Activated gamma-delta T cell (primary cell): ENCODE results near the gene FAR1.
"Not testable (repeated sequence)": the region's sequence is repeated elsewhere in the genome, so short reads cannot be mapped to it uniquely, and the experiment has no call there.

Source experiments
- DNase-seq: peaks from one replicate; lab custom pipeline; 2025; lab: John Stamatoyannopoulos, UW

FAR1 gene

DNA sequence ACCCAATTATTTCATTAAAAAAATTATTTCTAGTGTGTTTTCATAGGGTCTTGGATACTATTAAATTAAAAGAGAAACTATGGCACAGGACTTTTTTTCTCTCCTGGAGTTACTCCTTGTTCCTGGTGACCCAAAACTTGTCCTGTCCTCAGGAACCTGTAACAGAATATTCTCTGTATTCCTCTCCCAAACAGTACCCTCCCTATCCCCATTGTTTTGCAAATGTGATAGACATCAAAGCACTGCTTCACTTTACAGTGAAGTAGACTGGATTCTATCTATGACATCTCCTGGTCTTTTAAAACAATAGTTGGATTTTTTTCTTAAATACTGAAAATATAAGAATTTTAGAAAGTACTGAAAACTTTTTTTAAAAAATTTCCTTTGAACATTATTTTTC is 37.2 kb downstream of the FAR1 start:
- DNase-seq: no peak

DNA sequence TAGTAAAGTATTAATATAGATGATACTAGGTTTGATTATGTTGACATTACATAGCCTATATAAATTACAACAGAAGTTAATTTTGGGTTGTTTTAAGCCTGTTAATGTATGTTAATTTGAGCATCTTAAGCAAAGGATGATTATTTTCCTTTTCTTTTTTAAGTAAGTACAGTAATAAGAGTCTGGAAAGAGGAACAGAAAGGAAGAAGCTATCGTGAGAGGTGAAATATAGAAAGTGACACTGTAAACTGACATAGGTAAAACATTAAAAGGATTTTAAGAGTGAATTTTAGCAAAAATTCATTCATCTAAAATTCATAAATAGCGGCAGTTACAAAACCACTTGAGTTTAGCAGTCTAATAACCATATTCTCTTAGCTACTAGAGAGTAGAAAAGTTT is 45.5 kb downstream of the FAR1 start:
- DNase-seq: no peak

DNA sequence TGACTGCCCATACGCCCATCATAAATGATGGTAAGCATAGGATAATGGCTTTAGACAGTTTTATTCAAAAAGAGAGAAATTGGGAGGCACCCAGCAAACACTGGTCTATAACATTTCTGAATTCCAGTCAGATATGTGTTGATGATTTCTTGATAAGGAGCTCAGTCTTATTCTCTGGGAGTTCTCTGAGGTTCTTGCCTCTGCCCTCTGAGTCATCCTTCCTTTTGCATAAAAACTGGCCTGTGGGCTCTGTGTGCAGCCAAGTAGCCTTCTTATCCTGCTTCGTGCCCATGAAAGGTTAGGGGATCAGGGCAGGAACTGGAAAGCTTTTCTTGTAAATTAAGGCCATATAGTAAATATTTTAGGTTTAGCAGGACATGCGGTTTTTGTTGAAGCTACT is 48.9 kb downstream of the FAR1 start:
- no peak for DNase-seq

DNA sequence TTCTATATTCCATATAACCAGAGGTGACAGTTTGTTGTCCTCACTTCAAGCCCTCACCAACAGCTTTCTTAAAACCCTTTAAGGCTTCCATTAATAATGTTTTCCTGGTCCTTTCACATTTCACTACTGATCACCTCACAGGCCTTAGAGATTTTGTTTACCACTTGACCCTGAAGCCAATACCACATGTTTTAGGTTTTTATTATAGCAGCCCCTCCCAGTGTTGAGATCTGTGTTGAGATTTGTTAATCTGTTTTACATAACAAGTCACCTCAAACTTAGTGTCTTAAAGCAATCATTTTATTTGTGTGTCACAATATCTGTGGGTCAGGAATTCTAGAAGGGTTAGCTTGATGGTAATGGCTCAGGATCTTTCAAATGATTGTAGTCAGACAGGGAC is 49.9 kb downstream of the FAR1 start:
- DNase-seq: no peak

DNA sequence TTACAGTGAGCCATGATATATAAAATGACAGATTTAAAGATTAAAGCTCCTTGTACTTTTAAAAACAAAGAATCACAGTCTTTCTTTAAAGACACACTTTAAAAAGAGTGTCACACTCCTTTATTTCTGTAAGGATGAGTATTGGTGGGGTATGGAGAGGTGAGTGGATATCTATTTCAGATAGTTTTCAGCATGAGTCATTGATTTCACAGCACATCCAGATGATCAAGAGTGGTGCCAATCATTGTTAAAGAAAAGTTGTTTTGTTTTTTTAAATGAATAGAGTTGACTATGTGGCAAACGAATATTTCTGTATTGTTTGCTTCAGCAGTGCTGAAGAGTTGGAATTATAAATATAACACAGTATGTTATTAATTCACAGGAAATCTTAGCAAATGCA is 52.5 kb downstream of the FAR1 start:
- DNase-seq: no peak

DNA sequence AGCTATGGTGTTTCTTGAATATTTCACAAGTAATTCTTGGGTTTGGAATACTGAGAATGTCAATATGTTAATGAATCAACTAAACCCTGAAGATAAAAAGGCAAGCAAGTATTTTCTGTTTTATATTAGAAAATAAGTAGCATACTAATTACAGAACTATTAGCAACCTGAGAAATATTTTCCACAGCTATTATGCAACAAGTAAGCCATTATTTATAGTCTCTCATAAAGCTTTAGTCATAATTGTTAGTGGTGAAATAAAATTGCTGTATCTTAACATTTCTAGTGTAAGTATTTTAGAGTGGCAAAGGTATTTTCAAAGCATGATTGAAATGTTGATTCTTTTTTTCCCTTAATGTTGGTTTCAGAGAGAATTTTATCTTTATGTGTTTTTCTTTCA is 53.3 kb downstream of the FAR1 start:
- no peak for DNase-seq

DNA sequence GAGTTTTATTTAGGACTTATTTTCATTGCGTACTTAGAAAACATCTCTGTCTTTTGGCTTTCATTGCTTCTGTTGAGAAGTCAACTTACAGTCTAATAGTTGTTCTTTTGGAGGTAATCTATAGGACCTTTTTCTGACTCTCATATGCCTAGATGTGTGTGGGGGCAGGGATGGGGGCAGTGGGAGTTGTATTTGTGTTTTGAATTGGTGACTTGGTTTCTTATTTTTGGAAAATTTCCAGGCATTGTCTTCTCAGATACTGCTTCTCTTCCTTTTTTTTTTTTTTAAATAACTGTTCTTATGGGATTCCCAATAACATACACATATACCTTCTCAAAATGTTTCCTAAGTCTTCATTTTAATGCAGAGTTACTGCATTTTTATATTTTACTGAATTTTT is 58.0 kb downstream of the FAR1 start:
- no peak for DNase-seq

DNA sequence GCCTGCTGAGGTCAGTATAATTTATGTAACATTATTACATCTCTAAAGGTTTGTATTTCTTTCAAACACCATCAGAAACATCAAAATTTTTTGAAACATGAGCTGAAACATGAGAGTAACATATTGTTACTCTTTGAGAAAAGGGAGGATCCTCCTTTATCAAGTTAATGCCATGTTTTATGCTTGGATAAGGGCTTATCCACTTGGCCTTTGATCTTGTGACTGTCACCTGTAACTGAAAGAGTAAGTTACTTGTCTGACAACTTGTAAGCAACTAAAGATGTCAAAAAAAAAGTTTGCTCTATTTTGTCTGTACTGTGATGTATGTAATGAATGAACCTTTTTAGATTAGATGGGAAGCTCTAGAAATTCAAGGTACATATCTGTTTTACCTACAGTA is 59.6 kb downstream of the FAR1 start:
- no peak for DNase-seq

DNA sequence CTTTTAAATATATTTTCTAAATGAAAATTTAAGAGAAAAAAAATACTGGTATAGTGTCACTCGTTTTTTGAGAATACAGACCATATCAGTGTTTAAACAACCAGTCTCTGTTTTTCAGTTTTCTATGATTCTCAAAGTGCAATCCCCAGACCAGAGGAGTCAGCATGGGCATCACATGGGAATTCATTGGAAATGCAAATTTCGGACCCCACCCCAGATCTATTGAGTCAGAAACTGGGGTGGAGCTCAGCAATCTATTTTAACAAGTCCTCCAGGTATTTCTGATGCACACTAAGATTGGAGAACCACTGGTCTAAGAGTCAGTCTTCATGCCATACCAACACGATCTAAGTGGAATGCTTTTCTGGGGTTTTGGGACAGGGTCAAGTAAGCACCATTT is 66.1 kb downstream of the FAR1 start:
- DNase-seq: no peak

DNA sequence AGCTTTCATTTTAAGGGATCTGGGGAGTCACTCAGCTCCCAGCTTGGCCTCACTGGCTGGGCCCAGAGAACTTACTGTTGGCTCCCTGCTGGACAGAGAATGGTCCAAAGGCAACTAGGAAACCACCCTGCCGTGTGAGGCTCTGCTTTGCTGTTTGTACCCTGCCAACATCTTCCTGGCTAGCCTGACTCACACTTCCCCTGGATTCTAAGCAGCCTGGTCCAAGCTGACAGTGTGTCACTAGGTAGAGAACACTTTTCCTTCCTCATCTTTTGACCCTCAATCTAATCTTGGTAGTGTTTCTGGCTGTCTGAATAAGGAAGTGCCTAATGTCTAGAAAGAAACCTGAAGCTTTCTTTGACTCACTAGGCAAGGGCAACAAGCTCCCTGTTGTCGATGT is 76.7 kb downstream of the FAR1 start:
- DNase-seq: no peak

DNA sequence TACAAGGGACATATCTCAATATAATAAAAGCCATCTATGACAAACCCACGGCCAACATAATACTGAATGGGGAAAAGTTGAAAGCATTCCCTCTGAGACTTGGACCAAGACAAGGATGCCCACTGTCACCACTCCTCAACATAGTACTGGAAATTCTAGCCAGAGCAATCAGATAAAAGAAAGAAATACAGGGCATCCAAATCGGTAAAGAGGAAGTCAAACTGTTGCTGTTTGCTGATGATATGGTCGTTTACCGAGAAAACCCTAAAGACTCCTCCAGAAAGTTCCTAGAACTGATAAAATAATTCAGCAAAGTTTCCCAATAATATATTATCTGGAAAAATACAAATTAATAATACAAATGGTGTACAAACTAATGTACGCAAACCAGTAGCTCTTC is 84.8 kb downstream of the FAR1 start:
- not testable (repeated sequence) for DNase-seq

DNA sequence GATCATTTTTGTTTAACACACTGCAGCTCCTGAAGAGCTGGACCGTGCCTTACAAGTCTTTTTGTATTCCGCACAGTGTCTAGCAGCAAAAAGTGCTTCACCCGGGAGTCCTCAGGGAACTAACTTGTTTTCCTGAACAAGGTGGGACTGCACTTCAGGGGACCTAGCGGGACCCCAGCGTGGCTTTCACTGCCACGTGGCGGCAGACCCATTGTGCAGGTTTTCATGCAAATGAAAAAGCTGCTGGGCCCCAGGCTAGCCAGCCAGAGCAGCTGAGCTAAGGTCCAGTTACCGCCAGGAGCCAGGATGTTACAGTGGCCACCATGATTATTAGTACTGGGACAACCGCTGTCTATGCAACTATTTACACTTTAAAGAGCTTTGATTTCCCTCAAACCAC is 90.6 kb downstream of the FAR1 start:
- DNase-seq: no peak

DNA sequence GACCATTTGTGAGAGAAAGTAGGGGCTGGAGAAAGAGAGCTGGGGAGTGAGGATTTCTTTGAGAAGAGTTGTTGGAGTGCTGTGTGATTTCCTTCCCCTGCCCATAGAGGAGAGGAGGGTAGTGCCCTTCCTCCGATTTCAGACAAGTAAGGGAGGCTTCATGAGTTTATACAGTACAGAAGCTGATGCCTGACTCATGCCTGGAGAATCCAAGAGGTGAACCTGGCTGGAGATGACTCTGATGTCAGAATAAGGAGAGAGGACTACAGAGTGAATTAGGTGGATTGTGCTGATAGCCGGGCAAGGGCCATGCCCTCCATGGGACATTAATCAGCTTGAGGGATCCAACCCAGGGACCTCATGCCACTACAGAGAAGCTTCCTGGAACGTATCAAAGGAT is 91.6 kb downstream of the FAR1 start:
- DNase-seq: no peak

DNA sequence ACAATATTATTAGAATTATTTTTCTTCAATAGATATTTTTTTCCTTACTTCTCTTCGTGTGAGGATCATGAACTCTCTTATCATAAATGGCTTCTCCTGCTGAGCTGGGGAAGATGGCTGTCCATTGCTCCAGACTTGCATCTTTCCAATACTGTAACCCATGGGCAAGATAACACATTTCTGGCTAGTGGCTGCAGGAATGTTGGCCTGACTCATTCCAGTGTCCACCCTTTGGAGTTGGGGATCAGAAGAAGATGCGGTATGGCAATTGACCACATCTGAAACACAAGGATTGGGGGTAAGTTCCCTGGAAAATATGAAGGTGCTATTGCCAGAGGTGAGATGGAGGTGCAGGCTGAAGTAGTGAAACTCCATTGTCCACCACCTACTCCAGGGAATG is 92.8 kb downstream of the FAR1 start:
- no peak for DNase-seq

DNA sequence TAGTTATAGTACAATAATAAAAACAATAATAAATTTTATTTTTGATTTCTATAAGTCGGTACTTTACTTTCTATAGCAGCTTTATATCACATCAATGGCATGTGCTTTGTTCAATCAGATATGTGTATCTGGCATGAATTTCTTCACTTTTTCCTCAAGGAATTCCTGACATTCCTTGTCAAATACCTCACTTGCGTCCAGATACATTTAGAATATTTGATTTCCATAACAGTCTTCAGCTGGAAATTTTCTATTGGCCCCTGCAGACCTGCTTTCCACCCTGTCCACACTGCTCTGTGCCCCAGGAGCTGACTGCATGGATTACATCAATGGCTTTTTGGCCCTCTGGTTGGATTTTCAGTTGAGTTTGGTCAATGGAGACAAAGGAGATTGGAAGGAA is 93.2 kb downstream of the FAR1 start:
- DNase-seq: no peak

DNA sequence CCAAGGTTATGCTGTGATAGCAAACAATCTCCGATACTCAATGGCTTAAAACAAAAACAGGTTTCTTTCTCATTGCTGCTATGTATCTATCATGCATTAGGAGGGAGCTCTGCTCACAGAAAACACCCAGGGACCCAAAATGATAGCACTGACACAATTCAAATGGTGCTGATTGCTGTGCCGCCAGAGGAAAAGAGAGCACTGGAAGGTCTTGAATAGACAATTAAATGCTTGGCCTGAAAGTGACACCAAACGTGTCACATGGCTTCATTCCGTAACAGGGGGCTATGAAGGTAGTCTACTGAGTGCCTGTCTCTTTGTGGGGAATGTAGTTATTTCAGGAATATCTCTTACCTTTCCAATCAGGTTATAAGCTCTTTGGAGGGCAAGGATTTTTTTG is 94.2 kb downstream of the FAR1 start:
- no peak for DNase-seq

DNA sequence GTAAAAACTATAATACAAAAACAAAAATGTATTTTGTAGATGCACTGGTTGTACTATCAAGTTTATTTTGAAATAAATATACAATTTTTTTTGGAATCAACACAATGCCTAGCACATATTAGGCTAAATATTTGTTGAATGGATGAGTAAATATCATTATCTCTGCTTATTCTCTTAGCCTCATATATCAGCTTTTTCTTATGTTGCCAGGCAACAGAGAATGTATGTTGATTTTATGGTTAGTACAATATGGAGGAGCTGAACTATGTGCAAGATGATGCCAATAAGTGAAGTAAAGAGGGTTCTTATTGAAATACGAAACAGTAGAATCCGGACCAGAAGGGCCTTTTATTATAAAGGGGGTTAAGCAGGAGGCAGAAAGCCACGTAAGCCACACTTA is 94.9 kb downstream of the FAR1 start:
- no peak for DNase-seq

DNA sequence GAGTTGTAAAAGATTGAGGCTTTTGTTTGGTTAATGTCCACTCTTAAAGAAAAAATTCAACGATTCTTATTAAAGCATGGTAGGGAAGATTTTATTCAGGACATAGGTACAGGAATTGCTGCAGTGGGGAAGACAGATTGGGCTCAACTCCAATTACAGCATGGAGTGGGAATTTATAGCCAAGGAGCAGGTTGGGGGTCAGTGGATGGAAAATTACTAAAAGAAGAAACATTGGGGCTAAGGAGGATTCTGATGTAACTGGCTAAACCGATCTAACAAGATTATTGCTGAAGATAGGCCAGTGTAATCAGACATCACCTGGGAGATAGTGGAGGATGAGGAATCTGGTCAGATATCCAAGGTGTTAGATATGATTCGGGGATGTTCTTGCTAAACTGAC is 97.4 kb downstream of the FAR1 start:
- no peak for DNase-seq

DNA sequence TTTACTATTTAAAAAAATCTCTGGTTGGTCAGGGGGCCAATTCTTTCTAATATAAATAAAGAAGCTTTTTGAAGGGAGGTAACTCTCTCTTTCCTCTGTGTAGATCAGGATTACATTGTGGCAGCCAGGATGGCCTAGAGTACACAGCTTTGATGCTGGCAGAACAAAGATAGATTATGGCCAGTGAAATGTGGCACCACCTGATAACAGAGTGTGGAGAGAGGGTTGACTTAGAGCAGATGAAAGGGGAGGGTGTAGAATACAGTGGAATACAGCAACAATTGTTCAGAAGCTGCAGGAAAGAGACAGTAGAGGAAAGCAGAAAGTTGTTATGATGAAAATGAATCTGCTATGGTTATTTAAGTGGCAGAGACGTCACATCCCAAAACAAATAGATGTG is 99.0 kb downstream of the FAR1 start:
- no peak for DNase-seq

DNA sequence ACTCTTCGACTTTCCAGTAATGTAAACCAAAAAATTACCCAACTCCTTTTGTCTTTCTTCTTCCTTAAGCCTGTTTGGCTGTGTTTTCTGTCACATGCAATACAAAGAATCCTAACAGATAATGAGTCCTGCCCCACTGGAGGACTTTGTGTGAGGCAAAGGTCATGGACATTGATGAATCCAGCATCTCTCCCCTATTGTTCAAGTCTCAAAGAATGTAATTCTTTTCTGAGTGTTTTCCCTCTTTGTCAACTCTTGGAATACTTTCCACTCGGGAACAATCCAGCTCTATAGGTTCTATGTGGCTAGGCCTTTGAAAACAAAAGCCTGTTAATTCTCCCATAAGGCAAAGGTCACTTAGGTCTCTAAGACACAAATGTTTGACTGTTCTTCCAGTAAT is 100.7 kb downstream of the FAR1 start:
- no peak for DNase-seq

DNA sequence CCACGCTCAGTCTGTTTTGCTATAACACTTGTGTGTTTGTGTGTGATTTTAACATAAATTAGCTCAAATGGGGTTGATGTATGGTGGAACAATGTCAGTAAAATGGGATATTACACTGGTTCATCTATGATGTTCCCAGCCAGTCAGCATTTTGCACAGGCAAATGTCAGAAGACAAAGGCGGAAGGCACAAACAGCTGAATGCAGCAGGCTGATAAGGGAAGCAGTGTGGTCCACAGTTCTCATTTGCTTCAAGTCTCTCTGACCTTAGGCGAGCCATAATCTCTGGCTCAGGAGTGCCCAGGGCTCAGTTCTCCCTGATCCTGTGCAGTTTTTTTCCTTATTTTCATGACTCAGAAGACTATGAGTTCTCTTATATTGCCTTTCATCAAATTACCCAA is 102.7 kb downstream of the FAR1 start:
- no peak for DNase-seq

DNA sequence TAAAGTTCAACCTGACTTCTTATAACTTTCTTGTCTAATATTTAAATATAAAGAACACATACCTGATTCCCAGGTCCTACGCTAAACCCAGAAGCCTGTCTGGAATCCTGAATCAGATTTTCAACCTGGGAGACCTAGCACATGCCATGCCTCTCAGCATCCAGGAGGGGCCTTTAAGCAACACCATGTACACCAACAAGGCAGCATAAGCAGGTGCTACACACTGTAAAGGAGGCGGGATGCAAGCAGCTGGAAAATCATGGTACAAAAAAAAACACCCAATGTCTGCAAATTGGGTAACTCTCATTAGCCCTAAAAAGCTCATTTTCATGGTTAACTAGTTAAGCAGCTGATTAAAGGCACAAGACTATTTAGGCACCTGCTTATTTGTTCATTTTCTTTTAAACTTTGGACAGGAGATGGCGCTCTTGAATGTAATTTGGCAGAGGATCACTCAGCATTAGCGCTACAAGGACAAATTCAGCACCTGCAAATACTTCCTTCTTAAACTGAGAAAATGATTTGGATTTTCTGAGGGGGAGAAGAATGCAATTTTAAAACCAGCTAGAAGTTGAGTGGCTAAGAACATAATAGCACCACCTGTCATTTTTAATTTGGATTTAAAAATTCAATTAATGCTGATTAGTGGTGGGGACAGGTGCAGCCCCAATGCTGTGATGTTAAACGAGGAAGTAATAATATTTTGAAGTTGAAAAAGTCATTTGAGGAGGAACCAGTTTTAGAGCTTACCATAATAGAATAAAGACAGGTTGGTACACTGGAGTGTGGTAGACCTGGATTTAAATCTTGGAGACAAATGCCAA is 104.0 kb downstream of the FAR1 start:
- no peak for DNase-seq

DNA sequence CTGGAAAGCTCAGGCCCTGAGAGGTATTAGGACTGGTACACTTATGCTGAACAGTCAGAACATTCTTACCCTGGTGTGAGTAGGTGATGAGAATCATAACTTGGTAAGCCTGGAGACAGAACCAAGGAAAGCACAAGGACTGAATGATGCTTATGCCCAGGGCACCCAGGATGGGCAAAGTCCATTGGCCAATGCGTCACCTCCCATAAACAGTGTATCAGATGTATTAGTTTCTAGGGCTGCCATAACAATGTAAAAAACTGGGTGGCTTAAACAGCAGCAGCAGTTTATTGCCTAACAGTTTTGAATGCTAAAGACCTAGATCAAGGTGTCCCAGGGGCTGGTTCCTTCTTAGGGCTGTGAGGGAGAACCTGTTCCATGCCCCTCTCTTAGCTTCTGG is 107.0 kb downstream of the FAR1 start:
- no peak for DNase-seq

DNA sequence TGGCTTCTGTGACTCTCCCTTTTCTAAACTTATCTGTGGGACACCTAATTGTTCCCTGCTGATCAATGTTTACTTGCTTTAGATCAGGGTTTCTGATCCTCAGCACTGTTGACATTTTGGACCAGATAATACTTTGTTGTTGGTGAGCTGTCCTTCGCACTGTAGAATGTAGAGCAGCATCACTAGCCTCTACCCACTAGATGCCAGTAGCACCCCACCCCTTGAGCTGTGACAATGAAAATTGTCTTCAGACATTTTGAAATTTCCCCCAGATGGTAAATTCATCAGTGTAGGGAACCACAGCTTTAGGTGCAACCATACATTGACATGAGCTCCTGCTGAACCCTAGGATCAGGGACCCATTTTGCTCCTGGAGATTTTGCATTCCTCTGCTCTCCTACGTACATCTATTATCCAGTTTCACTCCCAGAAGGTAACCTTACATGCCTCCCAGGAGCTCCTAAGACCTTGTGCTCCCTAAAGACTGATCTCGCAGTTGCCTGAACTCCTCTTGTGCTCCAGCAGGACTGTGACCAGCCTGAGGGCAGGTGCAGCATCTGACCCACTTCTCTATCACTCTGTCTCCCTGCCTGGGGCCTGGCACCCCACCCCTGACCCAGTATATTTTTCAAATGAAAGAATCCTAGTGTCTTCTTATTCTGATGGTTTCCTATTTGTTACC is 107.8 kb downstream of the FAR1 start:
- no peak for DNase-seq
